DMS153 treated with DMSO at 0.1 percent for 48 hours (cell line): ENCODE measurements around the gene ZFPM1.

ENCODE experiments used
- DNase-seq: peaks from one replicate; lab custom pipeline; 2025; ENCODE audit not compliant: unreplicated experiment; lab: John Stamatoyannopoulos, UW

The ZFPM1 gene

GRCh38 chr16:88536971-88537751 lies 84.1 kb downstream of the ZFPM1 start:
- DNase-seq = no peak

- no peak for DNase-seq
Measured at GRCh38 chr16:88537859-88538258, 84.8 kb downstream of the ZFPM1 start.

GRCh38 chr16:88538366-88539060 lies 85.4 kb downstream of the ZFPM1 start:
- no peak for DNase-seq

GRCh38 chr16:88539261-88539651 lies 86.2 kb downstream of the ZFPM1 start:
- no peak for DNase-seq

- DNase-seq = no peak
Measured at GRCh38 chr16:88539652-88540345, 86.7 kb downstream of the ZFPM1 start.

GRCh38 chr16:88540346-88540977 lies 87.4 kb downstream of the ZFPM1 start:
- no peak for DNase-seq

- DNase-seq = no peak
Measured at GRCh38 chr16:88541831-88542616, 88.9 kb downstream of the ZFPM1 start.

- DNase-seq = no peak
Measured at GRCh38 chr16:88543230-88543813, 90.2 kb downstream of the ZFPM1 start.

- DNase-seq = no peak
Measured at GRCh38 chr16:88545781-88546180, 92.7 kb downstream of the ZFPM1 start.

- DNase-seq = no peak
Measured at GRCh38 chr16:88548131-88548874, 95.2 kb downstream of the ZFPM1 start.

GRCh38 chr16:88548985-88549384 lies 95.9 kb downstream of the ZFPM1 start:
- DNase-seq = no peak

- DNase-seq = no peak
Measured at GRCh38 chr16:88549671-88550245, 96.7 kb downstream of the ZFPM1 start.

- DNase-seq = no peak
Measured at GRCh38 chr16:88550246-88550661, 97.2 kb downstream of the ZFPM1 start.

- no peak for DNase-seq
Measured at GRCh38 chr16:88552166-88552565, 99.1 kb downstream of the ZFPM1 start.

GRCh38 chr16:88552815-88553214 lies 99.7 kb downstream of the ZFPM1 start:
- DNase-seq = no peak

GRCh38 chr16:88553739-88554138 lies 100.7 kb downstream of the ZFPM1 start:
- no peak for DNase-seq

GRCh38 chr16:88554711-88555264 lies 101.7 kb downstream of the ZFPM1 start:
- no peak for DNase-seq

- DNase-seq = no peak
Measured at GRCh38 chr16:88556294-88556988, 103.4 kb downstream of the ZFPM1 start.
